Tibial artery (tissue), 4 donors: ENCODE measurements around the gene AQP12A.
A peak's percentile ranks its signal among the peaks of the same experiment; 100 is the strongest.
"Not testable (repeated sequence)": the region's sequence is repeated elsewhere in the genome, so short reads cannot be mapped to it uniquely, and the experiment has no call there.

Experiments
- DNase-seq, 2 donors: peaks; one replicate each; pipeline ENCODE4 v3.0.0-alpha.2; 2019
- H3K27ac ChIP-seq, 2 donors: fragments of 200-600 bp; sonication (generic) in 1 of 2; 1 replicate in 1 of 2; 2 replicates in 1 of 2; pipeline ENCODE4 v1.5.1; 2018 to 2019; ENCODE audit warnings: mild to moderate bottlenecking in 1 of 2
- H3K27me3 ChIP-seq, 2 donors: fragments of 200-600 bp; sonication (generic) in 1 of 2; one replicate each; pipeline versions ENCODE4 v1.5.1 to v1.6.0; 2016 to 2019
- H3K36me3 ChIP-seq, 3 donors: fragments of 200-600 bp; sonication (generic) in 2 of 3; one replicate each; pipeline ENCODE4 v1.5.1; 2016 to 2019; ENCODE audit warnings: mild to moderate bottlenecking in 2 of 3
- H3K4me1 ChIP-seq, 4 donors: fragments of 200-600 bp; sonication (generic) in 2 of 4; 1 replicate in 3 of 4; 2 replicates in 1 of 4; pipeline ENCODE4 v1.5.1; 2016 to 2019
- H3K4me3 ChIP-seq, 2 donors: fragments of 200-600 bp; sonication (generic) in 1 of 2; 1 replicate in 1 of 2; 2 replicates in 1 of 2; pipeline ENCODE4 v1.5.1; 2018 to 2019; ENCODE audit warnings: mild to moderate bottlenecking in 2 of 2
- H3K9me3 ChIP-seq, 3 donors: fragments of 200-600 bp; sonication (generic) in 1 of 3; one replicate each; pipeline ENCODE4 v1.5.1; 2016 to 2019
- intact Hi-C: fragments of 100-400 bp; cut with DNase I; formaldehyde crosslinking; loops from one replicate; pipeline ENCODE4 v1.15.0; 2023; ENCODE audit warnings: low total_unique reads
- TF ChIP-seq, protein P1 (sequence below), 2 experiments: fragments of 200-600 bp in 1 of 2; fragments of 450-650 bp in 1 of 2; IDR thresholded peaks; one replicate each; pipeline ENCODE4 v1.5.1; 2017 to 2019; ENCODE audit warnings: antibody characterized with exemption in 2 of 2, mild to moderate bottlenecking in 1 of 2, moderate library complexity in 1 of 2

Gene AQP12A

DNA sequence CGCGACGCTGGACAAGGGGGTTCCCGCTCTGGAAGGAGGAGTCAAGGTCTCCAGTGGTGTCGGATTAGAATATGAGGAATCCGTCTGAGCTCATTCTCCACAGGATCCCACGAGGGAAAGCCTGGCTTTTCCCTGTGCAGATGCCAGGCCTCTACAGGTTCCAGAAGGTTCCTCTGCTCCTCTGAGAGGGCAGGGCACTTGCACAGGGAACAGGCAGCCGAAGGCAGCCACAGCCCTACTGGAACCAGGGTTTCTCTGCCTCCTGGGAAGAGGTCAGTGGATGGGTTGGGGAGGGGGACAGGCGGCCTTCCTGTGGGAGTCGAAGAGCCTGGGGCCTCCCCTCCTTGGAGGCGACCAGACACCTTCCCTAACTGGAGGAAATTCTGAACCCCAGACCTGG, 1.7 kb upstream of the AQP12A start:
- intact Hi-C loops, result no loop called here
- Histone ChIP-seq H3K27me3 (peaks cover 0 to 23% of the 10 kb centered on the region in 2 donors), H3K36me3 (no peaks in the 10 kb centered on the region), H3K9me3 (no peaks in the 10 kb centered on the region), H3K27ac (no peak overlapping the region), H3K4me3 (no peak overlapping the region), H3K4me1 (no peaks in the 10 kb centered on the region)
- no peak for DNase-seq
- TF ChIP-seq, protein P1, sequence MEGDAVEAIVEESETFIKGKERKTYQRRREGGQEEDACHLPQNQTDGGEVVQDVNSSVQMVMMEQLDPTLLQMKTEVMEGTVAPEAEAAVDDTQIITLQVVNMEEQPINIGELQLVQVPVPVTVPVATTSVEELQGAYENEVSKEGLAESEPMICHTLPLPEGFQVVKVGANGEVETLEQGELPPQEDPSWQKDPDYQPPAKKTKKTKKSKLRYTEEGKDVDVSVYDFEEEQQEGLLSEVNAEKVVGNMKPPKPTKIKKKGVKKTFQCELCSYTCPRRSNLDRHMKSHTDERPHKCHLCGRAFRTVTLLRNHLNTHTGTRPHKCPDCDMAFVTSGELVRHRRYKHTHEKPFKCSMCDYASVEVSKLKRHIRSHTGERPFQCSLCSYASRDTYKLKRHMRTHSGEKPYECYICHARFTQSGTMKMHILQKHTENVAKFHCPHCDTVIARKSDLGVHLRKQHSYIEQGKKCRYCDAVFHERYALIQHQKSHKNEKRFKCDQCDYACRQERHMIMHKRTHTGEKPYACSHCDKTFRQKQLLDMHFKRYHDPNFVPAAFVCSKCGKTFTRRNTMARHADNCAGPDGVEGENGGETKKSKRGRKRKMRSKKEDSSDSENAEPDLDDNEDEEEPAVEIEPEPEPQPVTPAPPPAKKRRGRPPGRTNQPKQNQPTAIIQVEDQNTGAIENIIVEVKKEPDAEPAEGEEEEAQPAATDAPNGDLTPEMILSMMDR (IDR thresholded peaks at IDR 0.05), result no peak

DNA sequence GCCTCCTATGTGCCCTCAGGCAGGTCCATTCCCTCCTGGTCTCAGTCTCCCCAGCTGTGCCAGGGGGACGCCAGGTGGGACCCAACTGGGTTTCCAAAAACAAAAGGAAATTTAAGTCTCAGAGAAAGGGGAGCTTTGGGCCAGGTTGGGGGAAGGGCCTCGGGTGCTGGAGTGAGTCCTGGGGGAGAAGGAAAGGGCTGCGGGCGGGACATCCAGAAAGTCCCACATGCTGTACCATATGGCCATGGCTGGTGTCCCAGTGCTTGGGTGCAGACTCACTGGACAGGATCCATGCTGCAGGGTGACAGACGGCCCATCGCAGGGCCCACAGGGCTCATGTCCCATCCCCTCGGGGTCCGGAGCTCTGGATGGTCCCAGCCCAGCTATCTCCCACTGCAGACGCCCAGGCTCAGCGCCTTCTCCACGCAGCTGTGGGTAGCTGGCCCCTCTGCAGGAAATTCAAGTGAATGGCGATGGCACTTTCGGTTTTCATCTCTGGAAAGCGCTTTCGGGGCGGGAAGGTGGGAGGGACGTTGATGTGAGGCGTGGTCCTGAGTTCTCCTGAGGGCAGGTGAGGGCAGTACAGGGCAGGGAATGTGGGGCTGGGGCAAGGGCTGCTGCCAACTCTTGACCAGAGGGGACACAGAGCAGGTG, 1.1 kb upstream of the AQP12A start:
- intact Hi-C loops, DNase-seq, H3K27ac ChIP-seq: not testable (repeated sequence)

DNA sequence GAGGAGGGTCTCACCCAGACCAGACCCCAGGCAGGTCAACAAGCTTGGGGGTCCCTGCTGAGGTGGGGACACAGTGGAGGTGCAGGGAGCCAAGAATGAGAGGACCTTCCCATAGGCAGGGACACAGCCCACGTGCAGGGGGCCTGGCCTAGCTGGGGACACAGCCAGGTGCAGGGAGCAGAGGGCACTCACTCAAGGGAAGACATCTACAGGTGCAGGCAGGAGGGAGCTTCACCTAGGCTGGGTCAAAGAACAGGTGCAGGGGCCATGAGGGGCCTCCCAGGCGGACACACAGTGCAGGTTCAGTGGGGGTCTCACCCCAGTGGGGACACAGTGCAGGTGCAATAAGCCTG, 615 bp upstream of the AQP12A start:
- intact Hi-C loops, H3K36me3 ChIP-seq, H3K9me3 ChIP-seq, H3K4me1 ChIP-seq, H3K4me3 ChIP-seq, H3K27ac ChIP-seq, DNase-seq: not testable (repeated sequence)
- peaks cover 0 to 19% of the 10 kb centered on the region in 2 donors for H3K27me3 ChIP-seq

More for the DNA sequence above, 1.1 kb upstream of the AQP12A start:
- H3K4me3 ChIP-seq, H3K4me1 ChIP-seq, H3K9me3 ChIP-seq, H3K36me3 ChIP-seq: not testable (repeated sequence)
- H3K27me3 ChIP-seq, result peaks cover 0 to 23% of the 10 kb centered on the region in 2 donors

DNA sequence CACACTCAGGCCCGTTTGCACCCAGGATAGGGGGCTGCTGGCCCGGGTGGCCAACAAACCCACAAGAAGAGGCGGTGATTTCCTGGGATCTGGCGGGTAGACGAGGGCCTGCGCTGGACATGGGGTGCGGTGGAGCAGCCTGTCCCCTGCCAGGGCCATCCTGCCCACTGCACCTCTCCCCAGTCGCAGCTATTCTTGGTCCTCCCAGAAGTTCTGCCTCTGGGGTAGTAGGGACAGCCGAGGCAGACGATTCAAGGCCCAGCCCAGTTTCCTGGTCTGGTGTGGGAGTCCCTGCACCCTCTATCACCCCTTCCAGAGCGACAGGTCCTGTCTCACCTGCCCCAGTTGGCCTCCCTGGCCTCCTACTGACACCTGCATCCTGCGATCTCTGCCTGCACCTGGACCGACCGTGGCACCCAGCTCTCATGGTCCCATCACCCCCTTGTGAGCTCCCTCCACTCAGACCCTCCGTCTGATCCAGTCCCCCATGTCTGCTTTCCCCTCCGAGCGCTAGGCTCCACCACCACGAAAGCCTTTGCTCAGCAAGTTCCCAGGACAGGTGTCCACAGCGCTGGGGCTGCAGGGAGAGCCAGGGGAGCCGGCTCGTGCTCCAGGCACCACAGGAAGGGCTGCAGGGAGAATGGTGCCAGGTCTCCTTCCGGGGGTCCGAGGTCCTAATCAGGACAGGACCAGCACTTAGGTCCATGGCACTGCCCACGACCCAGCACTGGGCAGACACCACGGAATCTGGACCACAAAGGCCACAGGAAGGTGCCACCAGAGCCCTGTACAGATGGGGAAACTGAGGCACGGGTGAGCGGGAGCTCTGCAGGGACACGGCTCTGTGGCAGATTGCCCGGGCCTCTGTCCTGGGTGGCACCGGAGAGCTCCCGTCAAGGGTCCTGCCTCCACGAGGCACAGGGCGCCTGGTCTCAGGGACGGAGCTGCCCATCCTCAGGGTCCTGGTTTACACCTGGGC, 1.2 kb downstream of the AQP12A start:
- intact Hi-C loops, H3K9me3 ChIP-seq, H3K36me3 ChIP-seq, DNase-seq, H3K4me3 ChIP-seq, H3K4me1 ChIP-seq, H3K27ac ChIP-seq, H3K27me3 ChIP-seq: not testable (repeated sequence)

DNA sequence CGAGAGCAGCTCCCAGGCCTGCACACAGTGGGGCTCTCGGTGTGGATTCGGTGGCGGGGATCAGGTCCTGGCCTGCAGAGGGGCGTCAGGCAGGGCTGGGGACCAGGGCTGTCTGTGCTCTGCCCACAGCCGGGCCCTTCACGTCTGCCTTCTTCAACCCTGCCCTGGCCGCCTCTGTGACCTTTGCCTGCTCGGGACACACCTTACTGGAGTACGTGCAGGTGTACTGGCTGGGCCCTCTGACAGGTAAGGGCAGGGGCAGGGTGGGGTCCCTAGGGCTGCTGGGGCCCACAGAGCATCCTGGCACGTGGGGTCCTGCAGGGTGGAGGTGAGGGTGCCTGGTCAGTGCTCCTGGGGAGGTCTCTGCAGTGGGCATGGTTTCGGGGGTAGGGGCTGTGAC, 2.6 kb downstream of the AQP12A start:
- H3K27ac ChIP-seq, DNase-seq, H3K36me3 ChIP-seq, H3K9me3 ChIP-seq, H3K27me3 ChIP-seq, H3K4me3 ChIP-seq, intact Hi-C loops, H3K4me1 ChIP-seq: not testable (repeated sequence)

DNA sequence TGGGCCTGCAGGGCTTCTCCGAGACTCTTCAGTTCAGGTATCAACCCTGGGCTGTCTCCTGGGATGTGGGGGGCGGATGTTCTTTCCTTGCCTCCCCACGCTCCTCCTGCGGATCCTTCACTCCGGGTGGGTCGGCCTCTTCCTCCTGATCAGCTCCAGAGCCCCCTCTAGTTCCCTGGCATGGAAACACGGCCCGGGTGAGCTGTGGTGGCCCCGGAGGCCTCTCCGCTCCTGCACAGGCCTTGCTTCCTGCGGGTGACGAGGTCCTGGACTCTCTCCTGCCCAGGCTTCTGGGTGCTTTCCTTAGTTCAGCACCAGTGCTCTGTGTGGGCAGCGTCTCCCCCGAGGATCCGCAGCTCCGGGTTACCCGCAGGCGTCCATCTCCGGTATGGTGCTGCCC, 3.9 kb downstream of the AQP12A start:
- H3K36me3 ChIP-seq, H3K9me3 ChIP-seq, DNase-seq, intact Hi-C loops, H3K4me1 ChIP-seq, H3K27me3 ChIP-seq, H3K4me3 ChIP-seq, H3K27ac ChIP-seq: not testable (repeated sequence)

DNA sequence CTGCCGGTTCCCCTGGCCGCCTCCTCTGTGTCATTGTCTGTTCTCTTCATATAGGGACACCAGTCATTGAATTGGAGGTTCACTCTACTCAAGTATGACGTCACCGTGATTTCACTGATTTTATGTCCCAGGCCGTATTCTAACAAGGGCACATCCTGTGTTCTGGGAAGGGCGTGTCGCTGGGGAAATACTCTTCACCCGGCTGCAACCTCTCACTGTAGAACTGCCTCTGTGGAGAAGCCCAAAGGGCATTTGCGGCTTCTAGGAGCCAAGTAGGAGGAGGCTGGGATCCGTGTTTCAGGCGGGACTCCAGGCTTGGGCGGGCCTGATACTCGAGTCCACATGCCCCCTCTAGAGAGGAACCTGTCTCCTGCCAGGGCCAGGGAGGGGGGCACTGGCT, 4.8 kb downstream of the AQP12A start:
- H3K9me3 ChIP-seq, H3K27ac ChIP-seq, intact Hi-C loops, H3K4me1 ChIP-seq, H3K4me3 ChIP-seq, DNase-seq, H3K36me3 ChIP-seq: not testable (repeated sequence)
- peaks cover 0 to 10% of the 10 kb centered on the region in 2 donors for H3K27me3 ChIP-seq

DNA sequence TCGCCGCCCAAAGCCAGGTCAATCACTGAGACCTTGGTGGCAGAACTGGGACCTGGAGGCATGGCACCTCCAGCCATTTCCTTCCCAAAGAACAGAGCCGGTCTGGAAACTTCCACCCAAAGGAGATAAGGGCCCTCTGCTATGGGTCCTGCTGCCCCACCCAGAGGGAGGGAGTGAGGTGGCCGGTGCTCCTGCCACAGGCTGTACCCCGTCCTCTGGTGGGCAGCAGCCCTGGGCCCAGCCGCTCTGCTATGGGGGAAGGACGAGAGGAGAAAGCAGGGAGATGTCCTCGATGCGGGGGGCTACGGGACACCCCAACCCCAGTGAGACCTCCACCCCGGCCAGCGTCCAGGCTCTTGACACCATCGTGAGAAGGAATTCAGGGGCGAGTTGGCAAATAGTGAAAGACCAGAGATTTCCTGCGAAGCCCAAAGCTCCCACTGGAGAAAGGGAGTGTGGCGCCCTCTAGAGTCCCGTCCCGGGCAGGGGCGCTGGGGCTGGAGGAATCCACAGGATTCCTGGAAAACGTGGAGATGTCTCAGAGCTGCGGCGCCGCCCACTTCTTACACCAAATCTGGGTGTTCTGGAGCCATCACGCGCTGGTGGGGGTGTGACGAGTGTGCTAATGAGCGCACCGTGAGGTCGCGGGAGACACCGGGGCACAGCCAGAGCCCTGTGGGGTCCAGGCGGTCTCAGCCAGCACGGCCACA, 7.3 kb downstream of the AQP12A start:
- peak in 1 of 2 donors; percentile 48 for DNase-seq
- H3K27me3 ChIP-seq, result peaks cover 0 to 36% of the 10 kb centered on the region in 2 donors

DNA sequence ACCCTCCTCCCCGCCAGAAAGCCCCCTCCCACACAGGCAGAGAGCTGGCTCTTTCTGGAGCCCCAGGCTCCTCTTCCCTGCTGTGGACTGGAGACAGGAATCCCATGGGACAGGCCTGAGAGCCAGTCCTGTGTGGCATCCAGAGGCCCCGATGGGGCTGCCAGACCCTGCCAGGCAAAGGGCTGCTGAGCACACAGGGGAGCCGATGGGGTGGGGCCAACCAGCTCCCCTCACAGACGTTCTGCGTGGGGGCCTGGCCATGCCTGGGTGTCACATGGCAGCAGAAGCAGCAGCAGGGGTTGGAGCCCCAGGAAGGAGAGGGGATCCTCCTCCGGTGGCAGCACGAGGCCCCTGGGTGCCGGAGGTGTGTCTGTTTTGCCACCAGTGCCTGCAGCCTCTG, 8.2 kb downstream of the AQP12A start:
- peak; percentile 12 to 21 for DNase-seq
- not testable (repeated sequence) for H3K4me3 ChIP-seq, H3K36me3 ChIP-seq, H3K27ac ChIP-seq, H3K9me3 ChIP-seq, H3K4me1 ChIP-seq
- intact Hi-C loops, result loop anchor here (10.0 kb wide), 1 partner anchor 175 kb away; no protein-coding TSS in a partner anchor
- peaks cover 0 to 44% of the 10 kb centered on the region in 2 donors for H3K27me3 ChIP-seq

More for the DNA sequence above, 7.3 kb downstream of the AQP12A start:
- H3K4me3 ChIP-seq, H3K4me1 ChIP-seq, H3K9me3 ChIP-seq, H3K27ac ChIP-seq, intact Hi-C loops, H3K36me3 ChIP-seq: not testable (repeated sequence)

DNA sequence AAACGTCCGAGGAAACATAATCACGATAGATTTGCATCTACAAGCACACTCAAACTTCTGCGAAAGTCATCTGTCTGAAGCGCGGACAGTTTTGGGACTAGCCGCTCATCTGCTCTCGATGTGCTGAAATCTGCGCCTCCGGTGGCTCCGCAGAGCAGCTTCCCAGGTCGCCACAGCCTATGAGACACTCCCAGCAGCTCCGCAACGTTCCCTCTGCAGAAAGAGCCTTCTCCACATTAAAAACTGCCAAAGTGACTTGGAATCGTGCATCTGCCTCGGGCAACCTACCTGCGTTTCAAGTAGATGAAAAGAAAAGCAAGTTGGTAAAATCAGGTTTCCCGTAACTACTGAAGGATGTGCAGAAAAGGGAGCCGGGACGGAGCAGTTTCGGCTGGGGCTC, 8.9 kb downstream of the AQP12A start:
- H3K27ac ChIP-seq, H3K9me3 ChIP-seq, H3K4me3 ChIP-seq, H3K36me3 ChIP-seq, H3K4me1 ChIP-seq, DNase-seq: not testable (repeated sequence)
- intact Hi-C loops, result loop anchor here (10.0 kb wide), 1 partner anchor 176 kb away; no protein-coding TSS in a partner anchor
- peaks cover 0 to 45% of the 10 kb centered on the region in 2 donors for H3K27me3 ChIP-seq
